IMR-90 (cell line): ENCODE results near the gene USP20. TPM values are rescaled to one million over a fixed set of nuclear protein-coding genes. Genes with fewer than 3 reads are reported as not detected.
A peak's percentile ranks its signal among the peaks of the same experiment; 100 is the strongest.

Experiments
- ATAC-seq: fragments of 200-7000 bp; cut with Tn5 transposase; 2 replicates; pipeline ENCODE4 v1.9.1; 2020; ENCODE audit warnings: low read depth, mild to moderate bottlenecking, moderate library complexity
- BruUV-seq: library from RNA; stranded (reverse); fragments of 400-500 nt; replicated peaks from 2 replicates; lab custom pipeline; 2021; lab: Mats Ljungman, UMichigan
- CTCF ChIA-PET: fragments of 300-600 bp; formaldehyde crosslinking; extraction: SDS; loops from one replicate; lab custom pipeline; 2021; ENCODE audit warnings: antibody characterized with exemption; lab: Yijun Ruan, JAX
- POLR2A ChIA-PET: fragments of 300-600 bp; sonication (Branson Sonifier 250); formaldehyde crosslinking; loops from one replicate; lab custom pipeline; 2022; ENCODE audit warnings: antibody characterized with exemption; ENCODE audit not compliant: unreplicated experiment; lab: Charles Lee
- DNase-seq: peaks from one replicate; pipeline ENCODE4 v3.0.0; 2013
- H2AFZ ChIP-seq: replicated peaks from 2 replicates; pipeline ENCODE3; 2013; ENCODE audit warnings: low read length, mild to moderate bottlenecking; ENCODE audit not compliant: poor library complexity
- H2AK5ac ChIP-seq: 2 replicates; pipeline ENCODE4 v1.6.1; 2013; ENCODE audit warnings: low read depth, low read length, inconsistent platforms
- H2AK9ac ChIP-seq: replicated peaks from 2 replicates; pipeline ENCODE3; 2013; ENCODE audit warnings: mild to moderate bottlenecking, low read depth, low read length, moderate library complexity; ENCODE audit not compliant: poor library complexity
- H2BK120ac ChIP-seq: 2 replicates; pipeline ENCODE4 v1.6.1; 2013; ENCODE audit warnings: low read depth, low read length, inconsistent platforms
- H2BK15ac ChIP-seq: 3 replicates; pipeline ENCODE4 v1.6.1; 2013; ENCODE audit warnings: low read depth, low read length, inconsistent platforms
- H2BK20ac ChIP-seq: 2 replicates; pipeline ENCODE4 v1.6.1; 2013; ENCODE audit warnings: low read depth, mild to moderate bottlenecking, inconsistent platforms, low read length, moderate library complexity
- H2BK5ac ChIP-seq: 2 replicates; pipeline ENCODE4 v1.6.1; 2013; ENCODE audit warnings: mild to moderate bottlenecking, low read depth, low read length, inconsistent platforms; ENCODE audit not compliant: poor library complexity, severe bottlenecking
- H3K14ac ChIP-seq: replicated peaks from 2 replicates; pipeline ENCODE4 v1.6.1; 2013; ENCODE audit warnings: low read depth, low read length, inconsistent platforms
- H3K18ac ChIP-seq: 2 replicates; pipeline ENCODE4 v1.6.1; 2013; ENCODE audit warnings: low read depth, low read length, control low read depth
- H3K23ac ChIP-seq: 2 replicates; pipeline ENCODE4 v1.6.1; 2013; ENCODE audit warnings: low read depth, low read length, inconsistent platforms
- H3K27ac ChIP-seq: 2 replicates; pipeline ENCODE4 v1.5.1; 2013; ENCODE audit warnings: mild to moderate bottlenecking, control low read depth, low read length; ENCODE audit not compliant: insufficient read depth
- H3K27me3 ChIP-seq: 2 replicates; pipeline ENCODE4 v1.6.1; 2013; ENCODE audit warnings: low read length; ENCODE audit not compliant: control insufficient read depth, insufficient read depth
- H3K36me3 ChIP-seq: 2 replicates; pipeline ENCODE4 v1.6.1; 2013; ENCODE audit warnings: low read length, mixed read lengths; ENCODE audit not compliant: control insufficient read depth, insufficient read depth
- H3K4ac ChIP-seq: 2 replicates; pipeline ENCODE4 v1.6.1; 2013; ENCODE audit warnings: low read depth, low read length, inconsistent platforms
- H3K4me1 ChIP-seq: 2 replicates; pipeline ENCODE4 v1.6.1; 2013; ENCODE audit warnings: low read length, mixed read lengths; ENCODE audit not compliant: control insufficient read depth, insufficient read depth
- H3K4me2 ChIP-seq: 2 replicates; pipeline ENCODE4 v1.6.1; 2013; ENCODE audit warnings: low read depth, mild to moderate bottlenecking, control low read depth, low read length, moderate library complexity
- H3K4me3 ChIP-seq: 2 replicates; pipeline ENCODE4 v1.5.1; 2013; ENCODE audit warnings: low read depth, mild to moderate bottlenecking, control low read depth, low read length, moderate library complexity; ENCODE audit not compliant: insufficient read depth
- H3K56ac ChIP-seq: 2 replicates; pipeline ENCODE4 v1.6.1; 2013; ENCODE audit warnings: low read length, inconsistent platforms; ENCODE audit not compliant: insufficient read depth; ENCODE audit errors: extremely low read depth
- H3K79me1 ChIP-seq, 2 experiments: 2 replicates each; pipeline ENCODE4 v1.6.1; 2013; ENCODE audit warnings: low read length in 2 of 2, inconsistent platforms in 1 of 2, low read depth in 1 of 2
- H3K9ac ChIP-seq: 2 replicates; pipeline ENCODE4 v1.6.1; 2013; ENCODE audit warnings: low read depth, low read length, control low read depth
- H3K9me1 ChIP-seq: 2 replicates; pipeline ENCODE4 v1.6.1; 2013; ENCODE audit warnings: low read length, inconsistent platforms; ENCODE audit not compliant: insufficient read depth
- H3K9me3 ChIP-seq: 2 replicates; pipeline ENCODE4 v1.6.1; 2013; ENCODE audit warnings: low read length; ENCODE audit not compliant: control insufficient read depth, insufficient read depth
- H4K20me1 ChIP-seq: 2 replicates; pipeline ENCODE4 v1.6.1; 2013; ENCODE audit warnings: low read length, inconsistent platforms; ENCODE audit not compliant: insufficient read depth
- H4K5ac ChIP-seq: 2 replicates; pipeline ENCODE4 v1.6.1; 2013; ENCODE audit warnings: mild to moderate bottlenecking, low read depth, low read length, control low read depth
- H4K8ac ChIP-seq, 2 experiments: 2 replicates each; pipeline ENCODE4 v1.6.1; 2013; ENCODE audit warnings: low read depth in 2 of 2, low read length in 2 of 2, control low read depth in 1 of 2, inconsistent platforms in 1 of 2
- H4K91ac ChIP-seq: 2 replicates; pipeline ENCODE4 v1.6.1; 2013; ENCODE audit warnings: low read depth, low read length, inconsistent platforms; ENCODE audit not compliant: insufficient read depth
- BHLHE40 ChIP-seq: fragments of 150-350 bp; IDR thresholded peaks from 2 replicates; pipeline ENCODE4 v1.6.1; 2016; ENCODE audit warnings: mild to moderate bottlenecking, low read depth, low read length
- CEBPB ChIP-seq: IDR thresholded peaks from 2 replicates; pipeline ENCODE4 v1.6.1; 2012; ENCODE audit warnings: low read depth, low read length, improper control_type of control experiment
- FOS ChIP-seq: fragments of 150-350 bp; IDR thresholded peaks from 2 replicates; pipeline ENCODE4 v1.6.1; 2016; ENCODE audit warnings: low read depth, low read length
- MAFK ChIP-seq: IDR thresholded peaks from 2 replicates; pipeline ENCODE4 v1.6.1; 2012; ENCODE audit warnings: low read depth, low read length, improper control_type of control experiment
- MAZ ChIP-seq: IDR thresholded peaks from 2 replicates; pipeline ENCODE4 v1.6.1; 2012; ENCODE audit warnings: low read depth, mild to moderate bottlenecking, low read length, improper control_type of control experiment, moderate library complexity, borderline replicate concordance
- MXI1 ChIP-seq: IDR thresholded peaks from 2 replicates; pipeline ENCODE4 v1.6.1; 2012; ENCODE audit warnings: low read depth, mild to moderate bottlenecking, low read length, moderate library complexity, borderline replicate concordance
- NFE2L2 ChIP-seq: fragments of 150-350 bp; IDR thresholded peaks from 2 replicates; pipeline ENCODE4 v1.6.1; 2016; ENCODE audit warnings: low read depth, mild to moderate bottlenecking, low read length
- POLR2A ChIP-seq: IDR thresholded peaks from 2 replicates; pipeline ENCODE4 v1.6.1; 2012; ENCODE audit warnings: mild to moderate bottlenecking, low read depth, low read length
- RAD21 ChIP-seq: IDR thresholded peaks from 2 replicates; pipeline ENCODE4 v1.6.1; 2012; ENCODE audit warnings: low read length, improper control_type of control experiment
- RCOR1 ChIP-seq: IDR thresholded peaks from 2 replicates; pipeline ENCODE4 v1.6.1; 2012; ENCODE audit warnings: mild to moderate bottlenecking, low read length, improper control_type of control experiment; ENCODE audit not compliant: insufficient replicate concordance
- RFX5 ChIP-seq: IDR thresholded peaks from 2 replicates; pipeline ENCODE4 v1.8.0; 2012; ENCODE audit warnings: low read depth, mild to moderate bottlenecking, low read length, moderate library complexity
- WGBS, 2 experiments: methylation state at CpG; one replicate each; pipeline versions ENCODE4 v1.1.5 to v1.1.7; 2013; ENCODE audit warnings: missing lambda C conversion rate in 2 of 2; ENCODE audit not compliant: insufficient read length in 1 of 2; ENCODE audit errors: extremely low coverage in 2 of 2; 5-methylcytosine and 5-hydroxymethylcytosine counted together
- dilution Hi-C: fragments of 300-500 bp; cut with HindIII; formaldehyde crosslinking; loops from one replicate; pipeline ENCODE4 v1.14.3; 2018; ENCODE audit warnings: low sequenced_read_pairs; ENCODE audit not compliant: unreplicated experiment
- in situ Hi-C: fragments of 300-500 bp; cut with MboI; formaldehyde crosslinking; loops from 3 replicates; pipeline ENCODE4 v1.14.3; 2019; ENCODE audit warnings: low sequenced_read_pairs, inconsistent platforms, mixed read lengths
- intact Hi-C: fragments of 100-400 bp; cut with micrococcal nuclease; formaldehyde crosslinking; loops from 2 replicates; pipeline ENCODE4 v1.10.0; 2022
- polyA plus RNA-seq, 3 experiments: library from polyadenylated mRNA; depleted of rRNA; stranded (reverse); fragments of >200 nt; gene quantifications; 2 replicates each; pipeline ENCODE4 v1.2.3, GENCODE V29; 2012; ENCODE audit warnings: low replicate concordance in 1 of 3
- total RNA-seq: library from RNA; depleted of rRNA; stranded (reverse); fragments of >200 nt; gene quantifications from 2 replicates; pipeline ENCODE4 v1.2.3, GENCODE V29; 2012
- TF ChIP-seq, protein P1 (sequence below): fragments of 150-350 bp; IDR thresholded peaks from 2 replicates; pipeline ENCODE4 v1.6.1; 2017; ENCODE audit warnings: mild to moderate bottlenecking, antibody characterized with exemption, low read length, low read depth

USP20 gene
- total and polyA plus RNA-seq, 2 of the 4 experiments (the other 2 are of a cell fraction): 3.8 to 21.6 TPM

DNA sequence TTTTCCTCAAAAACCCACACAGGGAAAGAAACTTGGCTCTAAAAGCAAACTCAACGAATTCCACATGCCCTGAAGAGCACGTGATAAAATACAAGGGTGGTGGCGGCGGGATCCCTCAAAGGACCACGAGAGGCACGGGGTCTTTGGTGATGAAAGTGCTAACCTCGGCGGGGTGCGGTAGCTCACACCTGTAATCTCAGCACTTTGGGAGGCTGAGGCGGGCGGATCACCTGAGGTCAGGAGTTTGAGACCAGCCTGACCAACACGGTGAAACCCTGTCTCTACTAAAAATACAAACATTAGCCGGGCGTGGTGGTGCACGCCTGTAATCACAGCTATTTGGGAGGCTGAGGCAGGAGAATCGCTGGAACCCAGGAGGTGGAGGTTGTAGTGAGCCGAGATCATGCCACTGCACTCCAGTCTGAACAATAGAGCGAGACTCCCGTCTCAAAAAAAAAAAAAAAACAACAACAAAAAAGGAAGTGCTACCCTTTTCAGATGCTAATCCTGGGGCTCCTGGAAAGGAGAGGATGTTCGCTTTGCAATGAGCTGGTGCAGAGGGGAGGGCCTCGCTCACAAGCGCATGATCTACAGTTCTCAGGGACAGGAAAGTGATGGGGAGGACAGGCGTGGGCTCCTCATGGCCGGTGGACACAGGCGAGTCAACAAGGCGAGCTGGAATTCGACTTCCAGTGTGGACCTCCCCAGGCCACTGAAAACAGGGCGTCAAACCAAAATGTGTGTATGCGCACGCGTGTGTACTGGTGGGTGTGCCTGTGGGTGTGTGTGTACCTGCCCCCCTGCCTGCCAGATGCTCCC is 54.1 kb downstream of the USP20 start:
- Histone ChIP-seq H3K56ac (no peak overlapping the region), H3K14ac (no peak overlapping the region), H3K4me2 (no peak overlapping the region), H2BK120ac (no peak overlapping the region), H3K9me3 (no peaks in the 10 kb centered on the region), H3K27me3 (no peaks in the 10 kb centered on the region), H3K4me3 (no peak overlapping the region), H3K9me1 (peaks cover 10% of the 10 kb centered on the region), H2BK20ac (no peak overlapping the region), H3K9ac (no peak overlapping the region), H2BK15ac (no peak overlapping the region), H4K8ac (no peak overlapping the region), H4K20me1 (no peaks in the 10 kb centered on the region), H2AK9ac (no peak overlapping the region), H3K4ac (no peak overlapping the region), H4K91ac (no peak overlapping the region), H2AFZ (no peak overlapping the region), H3K4me1 (peaks cover 27% of the 10 kb centered on the region), H3K36me3 (peaks cover 12% of the 10 kb centered on the region), H2BK5ac (no peak overlapping the region), H3K23ac (no peak overlapping the region), H4K5ac (no peak overlapping the region), H3K27ac (no peak overlapping the region), H2AK5ac (0 out of 2 replicates have a peak overlapping the region, but pooled peaks have one; percentile 7), H3K18ac (no peak overlapping the region), H3K79me1 (peaks cover 0 to 3% of the 10 kb centered on the region in 2 experiments; a peak in 1 of 4 replicates)
- ATAC-seq (no peak), DNase-seq (no peak)
- intact Hi-C loops: loop anchor here (5.0 to 10.0 kb wide), 3 partner anchors 73 to 345 kb away; no protein-coding TSS in a partner anchor
- BruUV-seq: no TSS peak
- ChIA-PET CTCF (no interaction called here), POLR2A (no interaction called here)
- in situ Hi-C loops: loop anchor here (25.0 kb wide), 1 partner anchor 173 kb away; the partner anchor contains the start of gene GPR107
- dilution Hi-C loops: no loop called here
- no peak for TF ChIP-seq MAZ
- no peak for TF ChIP-seq NFE2L2
- no peak for TF ChIP-seq POLR2A
- TF ChIP-seq, protein P1, sequence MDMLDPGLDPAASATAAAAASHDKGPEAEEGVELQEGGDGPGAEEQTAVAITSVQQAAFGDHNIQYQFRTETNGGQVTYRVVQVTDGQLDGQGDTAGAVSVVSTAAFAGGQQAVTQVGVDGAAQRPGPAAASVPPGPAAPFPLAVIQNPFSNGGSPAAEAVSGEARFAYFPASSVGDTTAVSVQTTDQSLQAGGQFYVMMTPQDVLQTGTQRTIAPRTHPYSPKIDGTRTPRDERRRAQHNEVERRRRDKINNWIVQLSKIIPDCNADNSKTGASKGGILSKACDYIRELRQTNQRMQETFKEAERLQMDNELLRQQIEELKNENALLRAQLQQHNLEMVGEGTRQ: no peak
- no peak for TF ChIP-seq MXI1
- TF ChIP-seq RCOR1: no peak
- no peak for TF ChIP-seq CEBPB
- TF ChIP-seq RFX5: no peak
- no peak for TF ChIP-seq FOS
- TF ChIP-seq BHLHE40: no peak
- no peak for TF ChIP-seq RAD21
- TF ChIP-seq MAFK: no peak
- 100% methylated on average over 7 of the region's 31 CpGs; no CpG with 5 or more reads in 1 of the 2 experiments for WGBS, 2 experiments
